ENCODE results near the gene EMD.
A peak's percentile ranks its signal among the peaks of the same experiment; 100 is the strongest.

Gene EMD

DNA sequence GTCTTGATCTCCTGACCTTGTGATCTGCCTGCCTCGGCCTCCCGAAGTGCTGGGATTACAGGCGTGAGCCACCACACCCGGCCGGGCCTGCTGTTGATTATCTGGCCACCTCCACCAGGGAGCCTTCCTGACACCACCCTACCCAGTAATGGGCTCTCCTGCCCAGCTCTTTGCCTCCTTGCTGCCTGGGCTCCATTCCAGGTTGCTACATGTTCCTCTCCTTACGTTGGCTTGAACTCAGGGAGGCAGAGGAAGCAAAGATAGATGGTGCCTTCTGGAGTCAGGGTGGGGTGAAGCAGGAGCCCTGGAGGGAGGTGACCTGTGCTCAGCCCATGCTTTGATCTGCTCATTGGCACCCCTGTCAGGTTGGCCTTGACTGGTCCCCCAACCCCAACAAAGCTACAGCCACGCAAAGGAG lies 31.0 kb upstream of the EMD start:
- H3K4me3 ChIP-seq (ENCODE audit: low read length) = no peak overlapping the region
- TF ChIP-seq CTCF (IDR thresholded peaks at IDR 0.05; ENCODE audit: insufficient read depth, low read depth, low read length, missing control alignments) = no peak
- DNase-seq (ENCODE audit: low read depth) = peak; percentile 32

GRCh38 chrX:154348646-154349358 lies 30.3 kb upstream of the EMD start:
- DNase-seq (ENCODE audit: low read depth) = no peak
- TF ChIP-seq CTCF (IDR thresholded peaks at IDR 0.05; ENCODE audit: insufficient read depth, low read depth, low read length, missing control alignments) = no peak
- H3K4me3 ChIP-seq (ENCODE audit: low read length) = no peak overlapping the region

- no peak for DNase-seq (ENCODE audit: low read depth)
- no peak overlapping the region for H3K4me3 ChIP-seq (ENCODE audit: low read length)
- TF ChIP-seq CTCF (IDR thresholded peaks at IDR 0.05; ENCODE audit: insufficient read depth, low read depth, low read length, missing control alignments) = no peak
Measured at GRCh38 chrX:154349359-154349935, 29.6 kb upstream of the EMD start.

DNA sequence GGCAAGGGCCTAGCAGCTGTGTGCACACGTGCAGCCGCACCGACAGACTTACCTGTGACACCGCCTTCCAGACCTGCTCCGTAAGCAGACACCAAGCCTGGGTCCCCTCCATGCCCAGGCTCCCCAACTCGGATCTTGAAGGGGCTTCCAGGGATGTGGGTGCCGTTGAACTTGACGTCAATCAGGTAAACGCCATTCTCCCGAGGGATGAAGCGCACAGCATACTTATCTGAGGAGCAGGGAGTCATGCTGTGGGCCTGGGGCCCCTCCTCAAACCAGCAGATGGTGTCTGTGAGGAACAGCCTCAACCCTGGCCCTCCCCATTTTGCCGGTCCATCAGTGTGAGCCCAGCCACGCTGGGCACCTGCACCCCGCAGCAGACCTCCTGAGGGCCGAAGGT lies 29.1 kb upstream of the EMD start:
- TF ChIP-seq CTCF (IDR thresholded peaks at IDR 0.05; ENCODE audit: insufficient read depth, low read depth, low read length, missing control alignments) = no peak
- H3K4me3 ChIP-seq (ENCODE audit: low read length) = no peak overlapping the region
- no peak for DNase-seq (ENCODE audit: low read depth)

DNA sequence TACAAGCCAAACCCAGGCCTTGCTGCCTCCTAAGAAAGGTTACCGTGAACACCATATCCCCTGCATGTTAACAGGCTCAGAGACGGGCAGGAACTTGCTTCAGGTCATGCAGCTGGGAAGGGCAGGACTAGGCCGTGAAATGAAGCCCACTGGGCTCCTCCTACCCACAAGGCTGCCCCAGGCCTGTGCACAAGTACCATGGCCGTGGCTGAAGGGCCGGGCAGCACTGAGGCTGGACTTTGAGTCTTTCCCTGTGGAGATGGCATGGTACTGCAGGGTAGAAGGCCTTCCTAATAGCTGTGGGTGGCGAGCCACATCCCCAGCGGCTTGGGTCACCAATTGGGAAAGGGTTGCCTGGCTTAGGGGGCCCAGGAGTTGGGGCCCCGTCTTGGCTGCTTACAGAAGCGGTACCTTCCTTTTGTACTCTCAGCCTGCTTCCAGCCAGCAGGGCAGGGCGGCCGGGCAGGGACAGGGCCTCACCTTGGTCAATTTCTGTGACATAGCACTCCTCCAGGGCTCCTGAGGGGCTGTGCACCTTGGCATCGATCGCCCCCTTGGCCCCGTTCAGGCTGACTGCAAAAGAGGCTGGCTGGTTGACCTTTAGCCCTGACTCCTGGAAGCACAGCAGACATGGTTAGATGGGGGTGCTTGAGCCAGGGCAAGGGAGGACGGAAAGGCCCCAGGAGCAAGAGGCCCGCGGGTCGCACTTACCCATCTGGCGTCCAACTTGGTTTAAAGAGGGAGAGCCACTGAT lies 28.5 kb upstream of the EMD start:
- no peak for TF ChIP-seq CTCF (IDR thresholded peaks at IDR 0.05; ENCODE audit: insufficient read depth, low read depth, low read length, missing control alignments)
- no peak for DNase-seq (ENCODE audit: low read depth)
- no peak overlapping the region for H3K4me3 ChIP-seq (ENCODE audit: low read length)

GRCh38 chrX:154351183-154352011 lies 27.7 kb upstream of the EMD start:
- no peak for TF ChIP-seq CTCF (IDR thresholded peaks at IDR 0.05; ENCODE audit: insufficient read depth, low read depth, low read length, missing control alignments)
- DNase-seq (ENCODE audit: low read depth) = no peak
- no peak overlapping the region for H3K4me3 ChIP-seq (ENCODE audit: low read length)
